Activated CD8-positive, alpha-beta T cell treated with anti-CD3 and anti-CD28 coated beads, Interleukin-2, amount 10 ng/mL, durations not matched to agents 7 days and 5 days (primary cell): Measurements from ENCODE around the gene SUV39H2. TPM values are rescaled to one million over a fixed set of nuclear protein-coding genes. Genes with fewer than 3 reads are reported as not detected.
"Not testable (repeated sequence)": the region's sequence is repeated elsewhere in the genome, so short reads cannot be mapped to it uniquely, and the experiment has no call there.

Source experiments
- ATAC-seq: fragments of 150-1000 bp; cut with Tn5 transposase; one replicate; pipeline ENCODE4 v1.10.0; 2021; ENCODE audit warnings: moderate library complexity
- CTCF ChIA-PET: fragments of 350-600 bp; sonication (Branson Sonifier 250); formaldehyde crosslinking; loops from one replicate; lab custom pipeline; 2021; ENCODE audit warnings: antibody characterized with exemption; lab: Charles Lee
- POLR2A ChIA-PET: fragments of 350-600 bp; sonication (Branson Sonifier 250); formaldehyde crosslinking; loops from one replicate; lab custom pipeline; 2021; ENCODE audit warnings: antibody characterized with exemption; lab: Charles Lee
- DNase-seq: peaks from one replicate; pipeline ENCODE4 v3.0.0-alpha.2; 2020
- H3K27ac Mint-ChIP-seq: one replicate; pipeline ENCODE4 v1.8.0; 2021; ENCODE audit warnings: mild to moderate bottlenecking, mixed read lengths
- H3K27me3 Mint-ChIP-seq: one replicate; pipeline ENCODE4 v1.8.0; 2021; ENCODE audit warnings: low read depth, mixed read lengths
- H3K36me3 Mint-ChIP-seq: one replicate; pipeline ENCODE4 v1.8.0; 2021; ENCODE audit warnings: low read depth, mixed read lengths
- H3K4me1 Mint-ChIP-seq: one replicate; pipeline ENCODE4 v1.8.0; 2021; ENCODE audit warnings: low read depth, mixed read lengths
- H3K4me3 Mint-ChIP-seq: one replicate; pipeline ENCODE4 v1.8.0; 2021; ENCODE audit warnings: mild to moderate bottlenecking, mixed read lengths
- H3K9me3 Mint-ChIP-seq: one replicate; pipeline ENCODE4 v1.8.0; 2022; ENCODE audit warnings: mixed read lengths; ENCODE audit not compliant: insufficient read depth
- total RNA-seq, 2 experiments: library from RNA; stranded (reverse); gene quantifications; one replicate each; pipeline ENCODE4 v1.2.3, GENCODE V29; 2021

Gene SUV39H2
- total RNA-seq, 2 experiments from 2014 or later = 34.3 to 34.6 TPM

DNA sequence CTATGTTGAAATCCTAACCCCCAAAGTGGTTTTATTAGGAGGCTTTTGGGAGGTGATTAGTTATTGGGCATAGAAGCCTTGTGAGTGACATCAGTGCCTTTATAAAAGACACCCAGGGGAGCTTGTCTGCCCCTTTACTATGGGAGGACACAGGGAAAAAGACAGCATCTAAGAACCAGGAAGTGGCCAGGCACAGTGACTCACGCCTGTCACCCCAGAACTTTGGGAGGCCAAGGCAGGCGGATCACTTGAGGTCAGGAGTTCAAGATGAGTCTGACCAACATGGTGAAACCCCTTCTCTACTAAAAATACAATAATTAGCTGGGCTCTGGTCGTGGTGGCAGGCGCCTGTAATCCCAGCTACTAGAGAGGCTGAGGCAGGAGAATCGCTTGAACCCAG, 60.3 kb downstream of the SUV39H2 start:
- POLR2A ChIA-PET = interaction anchor here (0.5 kb wide), 1 partner anchor 24 kb away, joined by 4 read pairs; no protein-coding TSS in a partner anchor
- H3K27me3 Mint-ChIP-seq, H3K9me3 Mint-ChIP-seq, H3K4me3 Mint-ChIP-seq, CTCF ChIA-PET: not testable (repeated sequence)
- DNase-seq (peak; percentile 50), ATAC-seq (peak; percentile 50)
- Mint-ChIP-seq H3K4me1 (peaks cover 36% of the 10 kb centered on the region), H3K27ac (peak overlapping the region; percentile 39), H3K36me3 (peaks cover 57% of the 10 kb centered on the region)

DNA sequence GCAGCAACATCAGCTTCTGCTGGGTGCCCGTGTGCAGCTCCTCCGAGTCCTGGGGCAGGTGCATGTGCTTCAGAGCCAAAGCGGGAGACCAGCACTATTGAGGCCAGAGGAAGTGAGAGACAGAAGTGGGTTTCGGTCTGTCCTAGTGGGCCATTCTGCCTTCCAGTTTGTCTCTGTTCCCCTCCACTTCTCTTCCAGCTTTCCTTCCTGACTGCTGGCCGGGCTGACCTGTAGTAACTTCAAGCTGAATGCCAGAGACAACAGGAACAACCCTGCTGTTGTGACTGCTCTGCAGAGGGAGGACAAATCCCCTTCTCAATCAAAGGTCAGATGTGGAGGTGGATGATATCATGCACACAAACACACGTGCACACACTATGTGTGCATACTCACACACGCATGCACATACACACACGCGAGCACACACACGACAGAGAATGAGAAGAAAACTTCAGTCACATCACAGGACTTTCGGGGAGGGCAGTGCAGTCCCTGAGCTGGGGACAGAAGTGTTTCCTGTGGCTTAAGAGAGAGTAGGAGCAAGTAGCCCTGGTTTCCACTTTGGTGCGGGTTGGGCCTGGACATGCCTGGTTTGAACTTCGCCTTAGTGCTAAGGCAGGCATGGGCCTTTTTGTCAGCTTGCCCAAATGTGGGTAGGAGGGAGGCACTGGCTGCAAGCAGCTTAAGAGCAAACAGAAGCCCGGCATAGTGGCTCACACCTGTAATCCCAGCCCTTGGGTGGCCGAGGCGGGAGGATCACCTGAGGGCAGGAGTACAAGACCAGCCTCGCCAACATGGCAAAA, 63.7 kb downstream of the SUV39H2 start:
- POLR2A ChIA-PET, H3K27me3 Mint-ChIP-seq: not testable (repeated sequence)
- H3K27ac Mint-ChIP-seq = peak overlapping the region; percentile 35

DNA sequence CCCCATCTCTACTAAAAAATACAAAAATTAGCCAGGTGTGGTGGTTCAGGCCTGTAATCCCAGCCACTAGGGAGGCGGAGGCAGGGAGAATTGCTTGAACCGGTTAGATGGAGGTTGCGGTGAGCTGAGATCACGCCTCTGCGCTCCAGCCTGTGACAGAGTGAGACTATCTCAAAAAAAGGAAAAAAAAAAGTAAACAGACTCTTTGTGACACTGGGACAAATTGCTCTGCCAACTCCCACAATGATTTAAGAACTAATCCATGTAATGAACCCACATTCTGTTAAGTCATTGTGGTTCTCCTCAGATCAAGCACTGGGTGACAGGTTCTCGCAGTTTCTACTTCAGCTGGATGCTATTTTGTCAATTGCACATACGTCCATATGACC, 64.3 kb downstream of the SUV39H2 start:
- H3K36me3 Mint-ChIP-seq = peaks cover 62% of the 10 kb centered on the region

More for the DNA sequence above, 63.7 kb downstream of the SUV39H2 start:
- H3K4me1 Mint-ChIP-seq = peaks cover 47% of the 10 kb centered on the region
- CTCF ChIA-PET, ATAC-seq, H3K9me3 Mint-ChIP-seq, H3K4me3 Mint-ChIP-seq, DNase-seq: not testable (repeated sequence)
- peaks cover 60% of the 10 kb centered on the region for H3K36me3 Mint-ChIP-seq

DNA sequence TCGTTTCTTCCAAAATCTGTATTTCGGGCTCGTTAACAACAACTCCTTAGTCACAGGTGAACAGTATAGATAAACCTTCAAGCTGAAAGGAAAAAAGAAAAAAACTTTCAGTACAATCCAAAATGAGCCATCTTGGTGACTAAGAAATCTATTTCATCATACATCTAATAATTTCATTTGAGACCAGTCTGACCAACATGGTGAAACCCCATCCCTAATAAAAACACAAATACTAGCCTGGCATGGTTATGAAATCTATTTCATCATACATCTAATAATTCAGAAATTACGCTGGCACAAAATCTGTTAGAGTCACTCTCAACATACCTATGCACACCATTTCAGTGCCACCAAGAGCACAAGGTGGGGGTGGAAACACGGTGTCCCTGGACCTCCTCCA, 66.4 kb downstream of the SUV39H2 start:
- H3K27me3 Mint-ChIP-seq = no peaks in the 10 kb centered on the region
- peaks cover 70% of the 10 kb centered on the region for H3K36me3 Mint-ChIP-seq
- no peak overlapping the region for H3K27ac Mint-ChIP-seq
- no peak overlapping the region for H3K4me3 Mint-ChIP-seq
- POLR2A ChIA-PET = no interaction called here
- CTCF ChIA-PET = interaction anchor here (1.6 kb wide), 1 partner anchor 64 kb away, joined by 3 read pairs; no protein-coding TSS in a partner anchor
- H3K4me1 Mint-ChIP-seq = peaks cover 44% of the 10 kb centered on the region
- ATAC-seq (no peak), DNase-seq (no peak)
- no peaks in the 10 kb centered on the region for H3K9me3 Mint-ChIP-seq

More for the DNA sequence above, 64.3 kb downstream of the SUV39H2 start:
- H3K9me3 Mint-ChIP-seq, CTCF ChIA-PET, POLR2A ChIA-PET, H3K27ac Mint-ChIP-seq, DNase-seq, H3K27me3 Mint-ChIP-seq, ATAC-seq, H3K4me3 Mint-ChIP-seq: not testable (repeated sequence)
- peaks cover 47% of the 10 kb centered on the region for H3K4me1 Mint-ChIP-seq

DNA sequence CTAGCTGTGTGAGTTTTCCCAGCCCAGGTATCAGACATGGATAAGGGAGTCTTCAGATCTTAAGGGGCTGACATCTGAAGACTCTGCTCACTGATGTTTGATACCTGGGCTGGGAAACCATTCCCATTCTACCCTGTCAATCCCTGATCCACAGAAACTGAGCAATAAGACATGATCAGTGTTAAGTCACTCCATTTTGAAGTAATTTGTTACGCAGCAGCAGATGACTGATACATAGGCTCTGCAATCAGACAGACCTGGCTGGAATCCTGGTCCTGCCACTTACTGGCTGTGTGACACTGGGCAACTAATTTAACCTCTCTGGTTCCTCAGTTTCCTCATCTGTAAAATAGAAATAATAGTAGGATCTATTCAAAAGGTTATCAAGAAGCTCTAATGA, 68.6 kb downstream of the SUV39H2 start:
- peaks cover 56% of the 10 kb centered on the region for H3K4me1 Mint-ChIP-seq
- no peaks in the 10 kb centered on the region for H3K9me3 Mint-ChIP-seq
- DNase-seq (no peak), ATAC-seq (no peak)
- H3K4me3 Mint-ChIP-seq = no peak overlapping the region
- ChIA-PET POLR2A (interaction anchor here (1.3 kb wide), 1 partner anchor 12 kb away, joined by 4 read pairs; the partner anchor contains the start of gene MEIG1), CTCF (no interaction called here)
- H3K36me3 Mint-ChIP-seq = peaks cover 74% of the 10 kb centered on the region
- no peak overlapping the region for H3K27ac Mint-ChIP-seq
- no peaks in the 10 kb centered on the region for H3K27me3 Mint-ChIP-seq

DNA sequence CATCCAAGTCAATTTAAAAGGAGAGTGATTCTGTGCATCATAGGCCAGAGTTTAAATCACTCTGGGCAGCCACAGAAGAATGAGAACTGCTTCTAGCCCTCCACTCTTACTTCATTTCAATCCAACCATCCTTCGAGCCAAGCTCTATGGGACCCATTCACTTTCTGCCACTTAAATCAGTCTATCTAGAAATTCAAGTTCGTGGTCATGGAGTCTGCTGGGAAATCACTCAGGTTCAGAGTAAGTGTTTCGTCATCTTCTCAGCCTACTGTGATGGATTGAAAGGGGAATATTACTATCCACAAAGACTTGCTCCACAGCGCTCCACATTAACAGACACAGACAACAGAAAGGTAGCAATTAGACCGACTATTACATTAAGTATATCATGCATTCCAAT, 70.6 kb downstream of the SUV39H2 start:
- H3K4me3 Mint-ChIP-seq = no peak overlapping the region
- H3K27ac Mint-ChIP-seq = peak overlapping the region; percentile 3
- ChIA-PET CTCF (interaction anchor here (1.5 kb wide), 1 partner anchor 23 kb away, joined by 3 read pairs; no protein-coding TSS in a partner anchor), POLR2A (no interaction called here)
- H3K27me3 Mint-ChIP-seq = no peaks in the 10 kb centered on the region
- ATAC-seq = no peak
- H3K4me1 Mint-ChIP-seq = peaks cover 51% of the 10 kb centered on the region
- H3K9me3 Mint-ChIP-seq = no peaks in the 10 kb centered on the region
- DNase-seq = no peak
- peaks cover 70% of the 10 kb centered on the region for H3K36me3 Mint-ChIP-seq

DNA sequence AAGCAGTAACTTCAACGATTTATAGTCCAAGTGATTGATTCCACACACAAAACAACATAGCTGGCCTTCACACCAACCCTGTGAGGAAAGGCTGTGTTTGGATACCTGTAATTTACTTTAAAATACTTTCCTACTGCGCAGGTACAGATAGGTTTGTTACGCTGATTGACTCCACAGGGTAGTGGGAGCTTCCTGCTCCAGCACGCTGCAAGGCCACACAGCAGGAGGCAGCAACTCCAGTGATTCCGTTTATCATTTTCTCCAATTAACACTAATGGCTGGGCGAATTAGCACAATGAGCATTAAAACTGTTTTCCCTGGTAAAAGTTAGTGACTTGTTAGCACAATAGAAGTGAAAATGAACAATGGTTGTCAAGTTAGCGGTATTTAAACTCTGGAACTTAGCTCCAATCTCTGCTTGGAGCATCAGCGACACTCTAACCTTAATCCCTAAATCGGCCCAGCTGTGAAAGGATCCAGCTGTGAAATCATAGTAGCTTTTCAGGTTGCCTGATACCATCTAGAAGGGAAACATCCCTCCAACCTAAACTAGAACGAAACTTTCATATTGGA, 74.3 kb downstream of the SUV39H2 start:
- Mint-ChIP-seq H3K4me1 (peaks cover 68% of the 10 kb centered on the region), H3K27ac (peak overlapping the region; percentile 96), H3K4me3 (peak overlapping the region; percentile 94), H3K36me3 (peaks cover 49% of the 10 kb centered on the region), H3K9me3 (no peaks in the 10 kb centered on the region), H3K27me3 (no peaks in the 10 kb centered on the region)
- no peak for DNase-seq
- ChIA-PET POLR2A (interaction anchor here (0.6 to 2.9 kb wide), 11 partner anchors 19 to 236 kb away, joined by 3 to 17 read pairs (median 5); partner anchors contain the start of genes CDNF, HSPA14, MSANTD7 and RPP38), CTCF (interaction anchor here (0.7 to 2.2 kb wide), 10 partner anchors 19 to 383 kb away, joined by 3 to 10 read pairs (median 4); partner anchors contain the start of genes CDNF and SUV39H2)
- no peak for ATAC-seq

DNA sequence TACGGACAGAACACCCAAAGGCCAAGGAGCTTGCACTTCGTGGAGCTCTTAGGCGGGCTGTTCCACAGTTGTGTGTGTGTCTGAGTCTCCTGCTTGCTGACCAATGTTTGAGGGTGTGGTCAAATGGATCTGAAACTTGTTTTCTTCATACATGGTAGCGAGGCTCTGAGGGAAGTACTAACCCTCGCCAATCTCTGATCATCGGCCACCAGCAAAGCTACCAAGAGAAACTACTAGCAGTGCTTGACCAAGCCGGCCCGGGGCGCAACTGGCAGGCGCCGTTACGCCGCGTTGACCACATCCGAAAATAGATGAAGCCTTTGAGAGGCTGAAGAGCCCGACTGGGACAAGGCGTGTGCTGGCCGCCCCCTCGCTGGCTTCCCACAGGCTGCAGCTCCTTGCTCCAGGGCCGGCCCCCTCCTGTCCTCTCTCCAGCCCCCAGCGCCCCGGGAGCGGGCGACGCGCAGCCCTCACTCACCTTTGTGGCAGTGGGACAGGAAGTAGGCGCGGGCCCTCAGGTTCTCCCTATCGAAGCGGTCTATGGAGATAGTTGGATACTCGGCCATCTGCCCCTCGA, 74.8 kb downstream of the SUV39H2 start:
- Mint-ChIP-seq H3K36me3 (peaks cover 43% of the 10 kb centered on the region), H3K9me3 (no peaks in the 10 kb centered on the region), H3K4me3 (peak overlapping the region; percentile 94), H3K27me3 (no peaks in the 10 kb centered on the region), H3K4me1 (peaks cover 70% of the 10 kb centered on the region), H3K27ac (peak overlapping the region; percentile 96)
- CTCF ChIA-PET = interaction anchor here (0.7 to 2.2 kb wide), 13 partner anchors 18 to 392 kb away, joined by 3 to 10 read pairs (median 4); partner anchors contain the start of genes CDNF and SUV39H2
- ATAC-seq = peak; percentile 59
- POLR2A ChIA-PET = interaction anchor here (0.6 to 2.9 kb wide), 15 partner anchors 19 to 1835 kb away, joined by 3 to 17 read pairs (median 4); partner anchors contain the start of genes CDNF, HSPA14, MSANTD7 and RPP38
- peak; percentile 44 for DNase-seq

Other genes with a start within 250 kb of the SUV39H2 start
- 100 to 1,000 TPM; 130 to 135 TPM for gene FAM107B, start 104.0 kb upstream of the SUV39H2 start, total RNA-seq
- gene CDNF, start 40.8 kb upstream of the SUV39H2 start, total RNA-seq = 1 to 10 TPM in 1 of 2 experiments, under 1 TPM in 1; 0.89 to 1.2 TPM
- 10 to 100 TPM; 28.9 to 31.4 TPM for gene HSPA14, start 40.6 kb upstream of the SUV39H2 start, total RNA-seq
- 10 to 100 TPM; 21.8 to 22.5 TPM for gene MSANTD7, start 40.6 kb upstream of the SUV39H2 start, total RNA-seq
- gene DCLRE1C, start 75.2 kb downstream of the SUV39H2 start, total RNA-seq = 10 to 100 TPM; 50.7 to 58.3 TPM
- gene MEIG1, start 80.5 kb downstream of the SUV39H2 start, total RNA-seq = not detected
- under 1 TPM; 0.18 to 0.37 TPM for gene OLAH, start 165.1 kb downstream of the SUV39H2 start, total RNA-seq
- 1 to 10 TPM; 4.4 to 5.2 TPM for gene ACBD7, start 209.9 kb downstream of the SUV39H2 start, total RNA-seq
- gene RPP38, start 218.5 kb downstream of the SUV39H2 start, total RNA-seq = 10 to 100 TPM; 16.8 to 19.0 TPM